Lung (tissue), 12 donors: Measurements from ENCODE around the gene SNRPD2. TPM values are rescaled to one million over a fixed set of nuclear protein-coding genes. Genes with fewer than 3 reads are reported as not detected.
"Not testable (repeated sequence)": the region's sequence is repeated elsewhere in the genome, so short reads cannot be mapped to it uniquely, and the experiment has no call there.

ENCODE experiments used
- ATAC-seq: fragments of 200-7000 bp; cut with Tn5 transposase; one replicate; pipeline ENCODE4 v1.9.1; 2020; ENCODE audit warnings: moderate number of reproducible peaks; ENCODE audit not compliant: insufficient read depth, low FRiP score
- DNase-seq, 3 donors: peaks; one replicate each; pipeline ENCODE4 v3.0.0-alpha.2; 2013 to 2017
- H3K27ac ChIP-seq, 2 donors: one replicate each; pipeline ENCODE4 v1.5.1; 2013; ENCODE audit warnings: mild to moderate bottlenecking in 2 of 2, moderate library complexity in 2 of 2, control low read depth in 1 of 2, inconsistent platforms in 1 of 2, low read depth in 1 of 2, low read length in 1 of 2
- H3K27me3 ChIP-seq, 3 donors: one replicate each; pipeline ENCODE4 v1.5.1; 2013; ENCODE audit warnings: low read length in 2 of 3; ENCODE audit not compliant: control insufficient read depth in 3 of 3, insufficient read depth in 3 of 3
- H3K36me3 ChIP-seq, 4 donors: one replicate each; pipeline ENCODE4 v1.5.1; 2013; ENCODE audit warnings: low read length in 4 of 4, mild to moderate bottlenecking in 1 of 4, moderate library complexity in 1 of 4; ENCODE audit not compliant: control insufficient read depth in 4 of 4, insufficient read depth in 4 of 4
- H3K4me1 ChIP-seq, 5 donors: one replicate each; pipeline ENCODE4 v1.5.1; 2013; ENCODE audit warnings: low read length in 5 of 5, mild to moderate bottlenecking in 2 of 5, moderate library complexity in 1 of 5; ENCODE audit not compliant: control insufficient read depth in 5 of 5, insufficient read depth in 5 of 5
- H3K4me3 ChIP-seq: one replicate; pipeline ENCODE4 v1.5.1; 2013; ENCODE audit warnings: mild to moderate bottlenecking, control low read depth, moderate library complexity
- H3K9ac ChIP-seq, 2 donors: one replicate each; pipeline ENCODE4 v1.5.1; 2013; ENCODE audit warnings: low read length in 2 of 2, control low read depth in 1 of 2; ENCODE audit not compliant: insufficient read depth in 1 of 2
- H3K9me3 ChIP-seq, 4 donors: one replicate each; pipeline ENCODE4 v1.5.1; 2013; ENCODE audit warnings: low read length in 3 of 4, mild to moderate bottlenecking in 1 of 4, moderate library complexity in 1 of 4; ENCODE audit not compliant: control insufficient read depth in 4 of 4, insufficient read depth in 3 of 4
- CTCF ChIP-seq: IDR thresholded peaks from 2 replicates; pipeline ENCODE4 v1.5.1; 2012; ENCODE audit warnings: mild to moderate bottlenecking; ENCODE audit errors: control extremely low read depth, extremely low read depth
- WGBS, 2 donors: extraction: QIAGEN DNeasy Blood & Tissue Kit; methylation state at CpG; one replicate each; pipeline ENCODE4 v1.1.7; 2013; 5-methylcytosine and 5-hydroxymethylcytosine counted together
- polyA plus RNA-seq, 2 donors: library from polyadenylated mRNA; stranded (reverse); fragments of 200-250 nt; gene quantifications; one replicate each; pipeline ENCODE4 v1.2.1, GENCODE V29; 2013
- total RNA-seq, 2 donors: library from RNA; depleted of rRNA in 1 of 2; stranded (reverse); fragments of >200 nt in 1 of 2; gene quantifications; one replicate each; pipeline ENCODE4 v1.2.1, GENCODE V29; 2014 to 2021
- donor health status: control.
- donor health status: control.
- donor health status: Bipolar disorder and iron deficiency.
- donor health status: healthy.
- donor health status: DM: yes; HTN: yes; CAD: no.

Gene SNRPD2
- total and polyA plus RNA-seq, 4 donors = 151 to 410 (median 337) TPM

- Histone ChIP-seq H3K9me3 (no peaks in the 10 kb centered on the region), H3K9ac (peak within 1 kb of the TSS; percentile 47 to 56), H3K36me3 (no peaks in the 10 kb centered on the region), H3K4me3 (peak within 1 kb of the TSS; percentile 81), H3K27me3 (no peaks in the 10 kb centered on the region), H3K4me1 (peaks cover 0 to 11% (median 0%) of the 10 kb centered on the region in 5 donors), H3K27ac (peak within 1 kb of the TSS; percentile 22 to 52)
- 1 to 2% methylated on average over 48 of the region's 48 CpGs for WGBS, 2 donors
- ATAC-seq (peak; percentile 99), DNase-seq (peak; percentile 99)
- no peak for TF ChIP-seq CTCF
Measured at GRCh38 chr19:45730368-45731288, 38.9 kb upstream of the SNRPD2 start, which contains the start of gene FBXO46. Gene FBXO46, minus strand, starts transcription at chr19:45730896. Its CDS starts 17,401 bp downstream, at chr19:45713495.

GRCh38 chr19:45729800-45730290 lies 38.1 kb upstream of the SNRPD2 start:
- H3K36me3 ChIP-seq = peaks cover 0 to 3% (median 0%) of the 10 kb centered on the region in 4 donors
- H3K27ac ChIP-seq = peak overlapping the region; percentile 7 to 34
- H3K4me1 ChIP-seq = peaks cover 0 to 11% (median 0%) of the 10 kb centered on the region in 5 donors
- no peaks in the 10 kb centered on the region for H3K27me3 ChIP-seq
- peak overlapping the region; percentile 81 for H3K4me3 ChIP-seq
- H3K9ac ChIP-seq = peak overlapping the region; percentile 47 to 56
- 7 to 15% methylated on average over 10 of the region's 10 CpGs for WGBS, 2 donors
- TF ChIP-seq CTCF = no peak
- H3K9me3 ChIP-seq = no peaks in the 10 kb centered on the region
- ATAC-seq = no peak
- peak in 2 of 3 donors; percentile 12 to 13 for DNase-seq

- not testable (repeated sequence) for ATAC-seq, H3K27me3 ChIP-seq, H3K4me3 ChIP-seq, H3K36me3 ChIP-seq, DNase-seq, H3K27ac ChIP-seq, H3K9ac ChIP-seq, H3K9me3 ChIP-seq
- WGBS, 2 donors = 95 to 98% methylated on average over 18 of the region's 18 CpGs
- peaks cover 0 to 11% (median 0%) of the 10 kb centered on the region in 5 donors for H3K4me1 ChIP-seq
Measured at GRCh38 chr19:45728683-45729082, 36.9 kb upstream of the SNRPD2 start.

- 97 to 99% methylated on average over 11 of the region's 11 CpGs for WGBS, 2 donors
- H3K9me3 ChIP-seq, DNase-seq, H3K4me3 ChIP-seq, H3K27ac ChIP-seq, ATAC-seq, H3K9ac ChIP-seq, H3K27me3 ChIP-seq: not testable (repeated sequence)
- Histone ChIP-seq H3K4me1 (peaks cover 0 to 15% (median 9%) of the 10 kb centered on the region in 5 donors), H3K36me3 (peaks cover 0 to 12% (median 5%) of the 10 kb centered on the region in 4 donors)
Measured at GRCh38 chr19:45720065-45720464, 28.3 kb upstream of the SNRPD2 start.
